Measurements from ENCODE around the gene RBM17. TPM values are rescaled to one million over a fixed set of nuclear protein-coding genes. Genes with fewer than 3 reads are reported as not detected.

RBM17 gene
- total RNA-seq, 3 donors from 2014 or later (not counting 1 experiment from before 2014, with no cell fraction given) = 120 to 147 (median 147) TPM

- H3K27me3 Mint-ChIP-seq (ENCODE audit: low read depth in 2 of 2) = peaks cover 28 to 46% of the 10 kb centered on the region in 2 donors
- no peaks in the 10 kb centered on the region for H3K9me3 ChIP-seq (ENCODE audit: control insufficient read depth, insufficient read depth, low read length)
- intact Hi-C loops (cut with micrococcal nuclease) = no loop called here
- peaks cover 0 to 5% of the 10 kb centered on the region in 2 donors for H3K4me1 Mint-ChIP-seq
- ATAC-seq = no peak
- no peak overlapping the region for H3K4me3 Mint-ChIP-seq
- H3K4me3 ChIP-seq (ENCODE audit: low read length) = no peak overlapping the region
- 83% methylated on average over 4 of the region's 4 CpGs for WGBS (ENCODE audit: insufficient coverage)
- no peaks in the 10 kb centered on the region for H3K9me3 Mint-ChIP-seq
- H3K27ac ChIP-seq (ENCODE audit: low read length) = no peak overlapping the region
- no peaks in the 10 kb centered on the region for H3K4me1 ChIP-seq (ENCODE audit: control insufficient read depth, insufficient read depth, low read length)
- DNase-seq = no peak
- no peaks in the 10 kb centered on the region for H3K27me3 ChIP-seq (ENCODE audit: control insufficient read depth, insufficient read depth, low read length)
- H3K36me3 ChIP-seq (ENCODE audit: control insufficient read depth, insufficient read depth, low read length) = no peaks in the 10 kb centered on the region
- H3K36me3 Mint-ChIP-seq = no peaks in the 10 kb centered on the region
- no peak for TF ChIP-seq CTCF (IDR thresholded peaks at IDR 0.05)
- H3K27ac Mint-ChIP-seq = no peak overlapping the region
Observed at GRCh38 chr10:6079044-6079443, 9.8 kb upstream of the RBM17 start.

- Mint-ChIP-seq H3K36me3 (no peaks in the 10 kb centered on the region), H3K4me1 (no peaks in the 10 kb centered on the region), H3K27me3 (ENCODE audit: low read depth in 2 of 2) (peaks cover 21 to 35% of the 10 kb centered on the region in 2 donors), H3K9me3 (no peaks in the 10 kb centered on the region), H3K27ac (no peak overlapping the region), H3K4me3 (no peak overlapping the region)
- Histone ChIP-seq H3K4me3 (ENCODE audit: low read length) (no peak overlapping the region), H3K27ac (ENCODE audit: low read length) (no peak overlapping the region), H3K36me3 (ENCODE audit: control insufficient read depth, insufficient read depth, low read length) (no peaks in the 10 kb centered on the region), H3K27me3 (ENCODE audit: control insufficient read depth, insufficient read depth, low read length) (no peaks in the 10 kb centered on the region), H3K9me3 (ENCODE audit: control insufficient read depth, insufficient read depth, low read length) (no peaks in the 10 kb centered on the region), H3K4me1 (ENCODE audit: control insufficient read depth, insufficient read depth, low read length) (no peaks in the 10 kb centered on the region)
- no peak for TF ChIP-seq CTCF (IDR thresholded peaks at IDR 0.05)
- ATAC-seq = no peak
- 68% methylated on average over 3 of the region's 4 CpGs for WGBS (ENCODE audit: insufficient coverage)
- intact Hi-C loops (cut with micrococcal nuclease) = loop anchor here (10.0 kb wide), 1 partner anchor 106 kb away; the partner anchor contains the start of gene IL15RA
- no peak for DNase-seq
Observed at GRCh38 chr10:6080417-6080973, 8.3 kb upstream of the RBM17 start.

GRCh38 chr10:6082496-6083395 lies 6.1 kb upstream of the RBM17 start:
- H3K9me3 ChIP-seq (ENCODE audit: control insufficient read depth, insufficient read depth, low read length) = no peaks in the 10 kb centered on the region
- H3K4me1 ChIP-seq (ENCODE audit: control insufficient read depth, insufficient read depth, low read length) = peaks cover 6% of the 10 kb centered on the region
- H3K4me3 Mint-ChIP-seq = no peak overlapping the region
- H3K9me3 Mint-ChIP-seq = no peaks in the 10 kb centered on the region
- H3K27ac ChIP-seq (ENCODE audit: low read length) = no peak overlapping the region
- WGBS (ENCODE audit: insufficient coverage) = 69% methylated on average over 9 of the region's 9 CpGs
- intact Hi-C loops (cut with micrococcal nuclease) = loop anchor here (10.0 kb wide), 1 partner anchor 108 kb away; the partner anchor contains the start of gene IL15RA
- H3K4me3 ChIP-seq (ENCODE audit: low read length) = no peak overlapping the region
- no peaks in the 10 kb centered on the region for H3K27me3 ChIP-seq (ENCODE audit: control insufficient read depth, insufficient read depth, low read length)
- H3K4me1 Mint-ChIP-seq = peaks cover 7 to 8% of the 10 kb centered on the region in 2 donors
- peaks cover 16 to 28% of the 10 kb centered on the region in 2 donors for H3K27me3 Mint-ChIP-seq (ENCODE audit: low read depth in 2 of 2)
- no peaks in the 10 kb centered on the region for H3K36me3 Mint-ChIP-seq
- ATAC-seq (no peak), DNase-seq (no peak)
- TF ChIP-seq CTCF (IDR thresholded peaks at IDR 0.05) = no peak
- H3K27ac Mint-ChIP-seq = no peak overlapping the region
- H3K36me3 ChIP-seq (ENCODE audit: control insufficient read depth, insufficient read depth, low read length) = no peaks in the 10 kb centered on the region

Measured in natural killer cell (primary cell).